Middle frontal gyrus (tissue), 1 donor: ENCODE data around the gene UBAP2L.
"Not testable (repeated sequence)": the region's sequence is repeated elsewhere in the genome, so short reads cannot be mapped to it uniquely, and the experiment has no call there.

Experiments used
- DNase-seq: peaks from one replicate; pipeline ENCODE4 v3.0.0-alpha.2; 2015; ENCODE audit warnings: low spot score; ENCODE audit errors: extremely low spot score

The UBAP2L gene

DNA sequence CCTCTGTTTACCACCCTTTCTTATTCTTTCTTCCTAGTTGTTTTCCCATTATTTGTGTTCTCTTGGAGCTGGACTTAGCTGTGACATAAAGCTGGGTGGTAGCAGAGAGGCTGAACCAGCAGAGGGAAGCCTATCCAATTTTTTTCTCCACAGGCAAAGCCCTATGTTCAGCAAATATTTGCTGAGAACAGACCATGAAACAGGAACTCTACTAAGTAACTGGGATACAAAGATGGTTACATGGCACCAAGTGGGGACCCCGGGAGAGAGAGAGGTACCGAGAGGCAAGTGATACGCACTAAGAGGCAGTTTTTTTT, 21.2 kb upstream of the UBAP2L start:
- DNase-seq, result no peak

DNA sequence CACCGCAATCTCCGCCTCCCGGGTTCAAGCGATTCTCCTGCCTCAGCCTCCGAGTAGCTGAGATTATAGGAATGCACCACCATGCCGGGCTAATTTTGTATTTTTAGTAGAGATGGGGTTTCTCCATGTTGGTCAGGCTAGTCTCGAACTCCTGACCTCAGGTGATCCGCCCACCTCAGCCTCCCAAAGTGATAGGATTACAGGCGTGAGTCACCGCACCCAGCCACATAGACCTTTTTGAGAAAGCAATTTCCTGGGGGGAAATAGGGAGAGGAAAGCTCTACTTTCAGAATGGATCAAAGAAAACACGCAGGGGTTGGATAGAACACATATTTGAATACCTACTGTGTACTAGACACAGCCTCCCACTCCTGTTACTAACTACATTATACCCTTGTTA, 15.0 kb upstream of the UBAP2L start:
- not testable (repeated sequence) for DNase-seq

DNA sequence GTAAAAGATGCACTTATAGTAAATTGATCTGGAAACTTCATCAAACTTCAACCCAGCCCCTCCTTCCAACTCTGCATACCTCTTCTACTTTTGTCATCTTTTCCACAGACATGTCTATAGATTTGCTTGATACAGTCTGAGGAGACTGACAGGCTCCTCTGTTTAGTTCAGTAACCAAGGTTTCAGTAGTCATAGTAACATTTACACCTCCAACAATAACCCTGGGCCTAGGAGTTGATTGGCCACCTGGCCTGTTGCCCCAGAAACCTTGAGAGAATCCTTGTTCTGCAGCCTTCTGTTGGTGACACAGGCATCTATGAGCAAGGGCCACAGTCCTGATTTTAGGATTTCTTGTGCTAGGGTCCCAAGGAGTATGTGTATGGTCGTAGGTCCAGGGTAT, 14.6 kb upstream of the UBAP2L start, which contains the start of gene CFAP141:
Gene CFAP141 (minus strand): TSS at position 138 of the 400 bp plus-strand sequence. CDS start 26 bp downstream, at position 112.
- DNase-seq, result no peak

DNA sequence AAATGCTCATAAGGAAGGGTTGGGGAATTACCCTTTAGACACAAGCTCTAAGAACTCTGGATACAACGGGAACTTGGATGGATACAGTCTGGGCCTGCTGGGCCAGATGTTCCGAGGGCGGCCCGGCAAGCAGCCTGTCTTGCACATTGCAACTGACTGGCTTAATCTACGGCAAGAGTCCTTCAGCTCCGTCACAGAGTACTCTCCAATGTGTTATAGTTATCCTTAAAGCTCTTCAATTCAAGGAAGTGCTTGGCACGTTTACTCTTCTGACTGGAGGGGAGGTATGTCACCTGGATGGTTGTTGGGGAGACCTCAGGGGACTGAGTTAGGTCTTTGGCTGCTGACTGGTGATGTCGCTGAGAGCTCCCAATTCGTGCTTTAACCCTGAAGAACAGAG, 13.5 kb upstream of the UBAP2L start:
- no peak for DNase-seq

DNA sequence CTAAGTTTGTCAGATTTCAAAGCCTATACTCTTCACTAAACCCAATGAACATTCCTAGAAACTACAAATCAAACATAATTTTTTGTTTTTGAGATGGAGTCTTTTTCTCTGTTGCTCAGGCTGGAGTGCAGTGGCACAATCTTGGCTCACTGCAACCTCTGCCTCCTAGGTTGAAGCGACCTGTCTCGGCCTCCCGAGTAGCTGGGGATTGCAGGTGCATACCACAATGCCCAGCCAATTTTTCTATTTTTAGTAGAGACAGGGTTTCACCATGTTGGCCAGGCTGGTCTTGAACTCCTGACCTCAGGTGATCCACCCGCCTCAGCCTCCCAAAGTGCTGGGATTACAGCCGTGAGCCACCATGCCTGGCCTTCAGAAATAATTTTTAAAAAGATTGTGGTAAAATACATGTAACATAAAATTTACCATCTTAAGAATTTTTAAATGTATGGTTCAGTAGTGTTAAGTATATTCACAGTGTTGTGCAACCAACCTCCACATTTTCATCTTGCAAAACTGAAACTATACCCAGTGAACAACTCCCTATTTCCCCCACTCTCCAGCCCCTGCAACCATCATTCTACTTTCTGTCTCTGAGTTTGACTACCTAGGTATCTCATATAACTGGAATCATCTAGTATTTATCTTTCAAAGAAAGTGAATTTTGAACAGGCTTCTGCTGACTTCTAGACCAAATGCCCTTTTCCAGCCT, 11.9 kb upstream of the UBAP2L start:
- DNase-seq, result no peak

DNA sequence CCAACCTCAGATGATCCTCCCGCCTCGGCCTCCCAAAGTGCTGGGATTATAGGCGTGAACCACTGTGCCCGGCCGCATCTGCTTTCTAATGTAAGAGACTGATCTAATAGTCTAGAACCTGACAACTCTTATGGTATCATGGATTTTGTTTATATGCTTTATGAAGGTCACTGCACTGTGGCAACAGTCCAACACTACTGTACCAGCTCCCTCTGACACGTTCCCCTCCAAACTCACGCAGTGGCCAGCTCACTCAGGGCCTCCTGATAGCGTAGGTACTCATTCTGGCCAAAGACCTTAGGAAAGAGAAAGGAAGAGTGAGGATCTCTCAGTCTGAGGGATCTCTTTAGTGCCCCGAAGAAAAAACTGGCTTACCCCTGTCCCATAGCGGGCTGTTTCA, 8.7 kb upstream of the UBAP2L start:
- DNase-seq, result no peak

DNA sequence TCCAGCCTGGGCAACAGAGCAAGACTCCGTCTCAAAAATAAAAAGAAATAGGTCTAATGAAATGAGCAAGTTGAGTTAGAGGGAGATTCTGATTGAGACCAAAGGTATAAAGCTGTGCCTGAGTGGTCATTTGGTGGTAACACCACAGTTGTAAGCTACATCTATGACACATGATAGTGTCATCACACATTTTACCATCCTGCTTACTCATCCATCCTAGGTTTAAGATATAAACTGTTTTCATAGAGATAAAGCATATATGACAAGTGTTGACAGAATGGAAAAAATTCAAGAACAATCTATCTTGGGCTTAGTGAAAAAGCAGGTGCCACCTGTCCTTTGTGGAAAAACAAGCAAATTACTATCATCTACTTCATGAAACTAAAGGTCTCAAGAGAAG, 7.5 kb upstream of the UBAP2L start:
- DNase-seq, result no peak

DNA sequence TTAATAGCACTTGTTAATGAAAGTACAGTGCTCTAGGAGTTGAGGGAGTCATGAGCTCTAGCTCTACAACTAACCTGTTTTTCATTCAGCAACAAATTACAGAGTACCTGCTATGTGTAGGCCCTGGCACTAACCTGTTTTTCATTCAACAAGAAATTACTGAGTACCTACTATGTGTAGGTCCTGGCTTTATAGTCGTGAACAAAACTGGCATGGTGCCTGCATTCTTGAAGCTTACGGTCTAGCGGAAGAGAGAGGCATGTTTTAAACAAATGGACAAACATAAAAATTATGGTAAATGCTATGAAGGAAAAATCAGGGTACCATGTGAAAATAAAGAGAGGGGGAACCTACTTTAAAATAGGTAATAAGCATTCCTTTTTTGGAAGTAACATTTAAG, 2.2 kb upstream of the UBAP2L start:
- DNase-seq, result no peak

DNA sequence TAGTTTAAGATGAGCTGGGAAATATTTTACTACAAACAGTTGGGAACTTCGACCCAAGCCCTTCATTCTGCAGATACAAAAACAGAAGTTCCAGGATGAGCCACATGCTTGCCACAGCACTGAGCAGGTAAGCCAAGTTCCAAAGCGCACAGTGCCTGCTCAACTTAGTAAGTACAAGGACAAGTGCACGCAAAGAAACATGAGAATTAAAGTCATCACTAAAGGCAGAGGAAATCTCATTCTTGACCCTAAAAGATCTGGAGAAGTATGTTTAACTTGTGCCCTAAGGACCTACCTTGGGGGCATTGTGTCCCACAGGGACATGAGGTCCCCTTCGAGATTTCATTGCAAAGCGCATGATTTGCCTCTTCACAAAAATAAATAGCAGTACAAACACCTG, 1.2 kb upstream of the UBAP2L start:
- no peak for DNase-seq

DNA sequence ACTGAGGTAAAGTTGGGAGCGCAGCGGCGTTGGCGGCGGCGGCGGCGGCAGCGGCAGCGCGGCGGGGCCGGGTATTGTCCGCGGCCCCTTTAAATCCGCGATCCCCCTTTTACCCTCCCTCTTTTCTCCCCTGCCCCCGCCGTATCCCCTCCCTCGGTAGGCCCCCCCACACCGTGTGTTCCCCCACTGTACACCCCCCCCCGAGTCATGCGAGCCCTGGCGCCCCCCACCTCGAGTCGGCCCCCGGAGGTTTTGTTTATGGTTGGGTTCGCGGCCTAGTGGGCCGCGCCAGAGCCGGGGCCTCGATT, 169 bp downstream of the UBAP2L start:
- no peak for DNase-seq

DNA sequence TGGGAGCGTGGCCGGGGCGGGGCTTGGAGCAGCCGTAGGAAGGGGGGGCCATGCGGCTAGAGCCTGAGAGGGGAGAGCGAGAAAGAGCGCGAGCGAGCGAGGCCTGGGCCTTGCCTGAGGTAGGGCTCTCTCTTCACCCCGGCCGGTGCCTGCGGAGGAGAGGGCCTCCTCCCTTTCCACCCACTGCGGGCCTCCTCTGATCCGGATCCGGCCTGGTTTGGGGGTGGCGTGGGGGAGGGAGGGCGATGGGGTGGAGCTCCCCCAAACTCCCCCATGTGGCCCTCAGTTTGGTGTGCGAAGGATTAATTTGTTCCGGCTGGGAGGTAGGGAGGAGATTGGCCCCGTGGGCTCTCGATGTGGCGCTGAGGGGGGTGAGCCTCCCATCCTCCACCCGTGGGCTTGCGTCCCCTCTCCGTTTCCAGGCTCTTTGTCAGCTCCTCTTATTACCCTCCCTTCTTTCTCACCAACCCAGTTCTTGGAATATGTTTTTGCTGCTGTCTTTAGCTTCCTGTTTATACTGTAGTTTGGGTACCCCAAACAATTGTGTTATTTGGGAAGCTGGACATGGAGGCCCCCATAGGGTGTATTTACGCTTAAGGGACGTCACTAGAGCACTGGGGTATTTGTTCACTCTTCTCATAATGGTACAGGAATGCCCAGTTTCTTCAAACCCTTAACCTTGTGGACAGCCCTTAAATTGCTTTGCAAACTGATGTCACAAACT, 685 bp downstream of the UBAP2L start:
- no peak for DNase-seq

DNA sequence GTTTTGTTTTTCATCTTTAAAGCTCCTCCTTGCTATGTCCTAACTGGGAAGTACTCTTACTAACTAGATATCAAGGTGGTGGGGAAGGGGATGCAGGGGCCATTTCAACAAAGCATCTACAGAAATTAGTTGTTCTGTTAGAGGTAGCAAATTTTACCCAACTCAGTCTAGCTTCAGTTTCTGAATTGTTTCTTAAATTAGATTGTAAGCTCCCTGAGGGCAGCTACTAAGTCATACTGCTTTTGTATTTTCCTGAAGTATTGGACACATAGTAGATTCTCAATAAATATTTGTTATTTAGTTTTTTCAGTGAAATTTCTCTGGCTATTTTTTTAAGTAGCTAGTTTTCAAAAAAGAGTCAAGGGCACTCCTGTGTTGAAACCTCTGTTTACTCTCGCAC, 1.8 kb downstream of the UBAP2L start:
- no peak for DNase-seq

DNA sequence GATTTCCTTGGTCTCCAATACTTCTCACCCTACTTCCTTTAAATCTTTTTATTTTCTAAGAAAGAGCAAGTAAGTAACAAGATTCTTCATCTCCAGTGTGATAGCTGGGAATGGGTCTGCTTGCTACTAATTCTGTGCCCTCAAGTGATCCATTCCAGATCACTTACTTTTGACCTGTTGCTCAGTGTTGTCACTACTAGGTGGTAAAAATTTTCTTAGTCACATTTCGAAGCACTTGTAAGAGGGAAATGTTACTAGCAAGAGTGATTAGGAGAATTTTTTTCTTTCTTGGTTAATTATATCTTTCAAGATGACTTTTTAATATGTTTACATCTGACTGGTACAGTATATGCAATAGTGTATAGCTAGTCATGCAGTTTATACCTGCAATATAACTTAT, 2.2 kb downstream of the UBAP2L start:
- DNase-seq, result no peak

DNA sequence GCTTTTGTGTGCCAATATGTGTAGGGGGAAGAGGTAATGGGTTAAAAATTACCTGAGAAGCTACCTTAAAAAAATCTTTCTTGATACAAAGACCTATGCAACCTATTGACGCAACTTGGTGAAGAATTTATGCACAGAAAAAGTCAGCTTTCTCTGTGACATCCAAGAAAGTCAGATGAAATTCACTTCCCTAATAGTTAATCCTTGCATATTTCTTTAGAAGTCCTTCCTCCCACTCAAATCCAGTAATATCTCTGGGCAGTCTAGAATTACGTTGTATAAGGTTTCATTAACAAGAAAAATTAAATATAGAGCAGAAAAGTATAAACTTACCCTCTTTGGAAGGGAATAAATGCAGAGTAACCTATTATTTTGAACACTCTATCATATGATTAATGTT, 2.9 kb downstream of the UBAP2L start:
- DNase-seq, result no peak

DNA sequence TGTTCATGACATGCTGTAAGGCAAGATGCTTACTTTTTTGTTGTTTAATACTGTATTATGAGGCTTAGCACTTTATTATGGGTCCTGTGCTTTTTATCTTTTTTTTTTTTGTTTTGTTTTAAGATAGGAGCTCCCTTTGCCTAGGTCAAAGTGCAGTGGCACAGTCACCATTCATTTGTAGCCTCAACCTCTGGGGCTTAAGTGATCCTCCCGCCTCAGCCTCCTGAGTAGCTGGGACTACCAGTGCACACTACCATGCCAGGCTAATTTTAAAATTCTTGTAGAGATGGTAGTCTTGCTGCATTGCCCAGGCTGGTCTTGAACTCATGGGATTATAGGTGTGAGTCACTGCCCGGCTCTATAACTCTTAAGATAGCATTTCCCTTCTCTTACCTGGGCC, 4.6 kb downstream of the UBAP2L start:
- no peak for DNase-seq

DNA sequence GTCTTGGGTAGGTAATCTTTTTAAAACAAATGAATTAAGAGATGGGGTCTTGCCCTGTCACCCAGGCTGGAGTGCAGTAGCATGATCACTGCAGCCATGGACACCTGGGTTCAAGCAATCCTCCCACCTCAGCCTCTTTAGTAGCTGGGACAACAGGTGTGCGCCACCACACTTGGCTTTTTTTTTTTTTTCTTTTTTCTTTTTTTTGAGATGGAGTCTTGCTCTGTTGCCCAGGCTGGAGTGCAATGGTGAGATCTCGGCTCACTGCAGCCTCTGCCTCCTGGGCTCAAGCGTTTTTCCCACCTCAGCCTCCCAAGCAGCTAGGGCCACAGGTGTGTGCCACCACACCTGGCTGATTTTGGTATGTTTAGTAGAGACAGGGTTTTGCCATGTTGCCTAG, 10.4 kb downstream of the UBAP2L start:
- DNase-seq, result not testable (repeated sequence)

DNA sequence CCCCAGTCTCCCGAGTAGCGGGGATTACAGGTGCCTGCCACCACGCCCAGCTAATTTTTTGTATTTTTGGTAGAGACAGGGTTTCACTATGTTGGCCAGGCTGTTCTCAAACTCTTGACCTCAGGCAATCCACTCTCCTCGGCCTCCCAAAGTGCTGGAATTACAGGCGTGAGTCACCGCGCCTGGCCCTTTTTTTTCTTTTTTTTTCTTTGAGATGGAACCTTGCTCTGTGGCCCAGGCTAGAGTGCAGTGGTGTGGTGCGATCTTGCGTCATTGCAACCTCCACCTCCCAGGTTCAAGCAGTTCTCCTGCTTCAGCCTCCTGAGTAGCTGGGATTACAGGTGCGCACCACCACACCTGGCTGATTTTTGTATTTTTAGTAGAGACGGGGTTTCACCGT, 12.4 kb downstream of the UBAP2L start:
- not testable (repeated sequence) for DNase-seq

DNA sequence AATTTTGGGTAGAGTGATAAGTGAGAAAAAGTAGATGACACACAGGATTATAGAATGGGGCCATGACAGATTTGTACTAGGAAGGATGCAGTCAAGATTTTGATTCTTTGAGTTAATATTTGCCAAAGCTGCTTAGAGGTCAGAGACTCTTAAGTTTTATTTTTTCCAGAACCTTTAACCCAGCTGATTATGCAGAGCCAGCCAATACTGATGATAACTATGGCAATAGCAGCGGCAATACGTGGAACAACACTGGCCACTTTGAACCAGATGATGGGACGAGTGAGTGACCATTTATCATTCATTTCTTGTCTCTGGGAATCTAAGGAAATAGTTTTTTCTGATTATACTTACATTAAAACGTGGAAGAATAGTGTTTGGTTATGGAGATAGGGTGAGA, 16.1 kb downstream of the UBAP2L start:
- DNase-seq, result no peak

DNA sequence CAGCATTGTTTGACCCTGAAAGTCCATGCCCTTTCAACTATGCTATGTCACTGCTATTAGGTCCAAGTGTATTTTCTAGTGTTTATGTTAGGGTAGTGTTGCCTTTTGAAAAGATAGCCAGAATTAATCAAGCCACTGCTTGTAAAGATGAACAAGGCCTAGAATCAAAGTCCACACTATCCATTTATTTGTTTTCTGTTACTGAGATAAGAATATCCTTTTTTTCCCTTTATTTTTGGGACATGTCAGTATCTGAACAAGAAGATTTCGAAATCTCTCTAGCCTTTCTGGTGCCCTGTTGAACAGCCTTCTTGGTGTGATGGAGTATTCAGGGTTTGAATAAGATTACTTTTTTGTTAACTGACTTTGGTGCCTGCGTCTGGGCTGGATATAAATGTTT, 16.7 kb downstream of the UBAP2L start:
- DNase-seq, result no peak

DNA sequence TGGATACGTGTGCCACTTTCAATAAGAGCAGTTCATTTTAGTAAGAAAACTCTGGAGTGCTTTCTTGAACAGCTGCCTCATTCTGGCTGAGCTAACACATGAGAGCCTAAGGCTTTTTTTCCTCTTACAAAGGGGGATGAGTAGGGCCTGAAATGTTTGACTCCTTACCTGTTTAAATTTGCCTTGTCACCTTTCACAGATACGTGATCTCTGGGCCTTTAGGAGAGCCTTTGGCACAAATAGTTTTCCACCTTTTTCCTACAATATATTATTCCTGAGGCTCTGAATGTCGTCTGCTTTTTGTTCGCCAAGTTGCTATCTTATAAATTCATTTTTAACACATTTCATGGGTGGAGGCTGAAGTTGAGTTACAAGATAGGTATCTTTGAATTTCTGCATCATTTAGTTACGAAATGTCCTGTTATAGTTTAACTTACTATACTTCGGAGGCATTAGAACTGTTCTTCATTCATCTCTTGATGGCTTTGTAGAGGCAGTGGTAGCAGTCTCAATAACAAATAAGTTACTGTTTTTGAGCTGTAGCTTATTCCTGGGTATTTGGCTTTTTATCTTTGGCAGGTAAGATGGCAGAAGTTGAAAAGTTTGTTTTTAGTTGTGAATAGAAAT, 17.2 kb downstream of the UBAP2L start:
- no peak for DNase-seq

DNA sequence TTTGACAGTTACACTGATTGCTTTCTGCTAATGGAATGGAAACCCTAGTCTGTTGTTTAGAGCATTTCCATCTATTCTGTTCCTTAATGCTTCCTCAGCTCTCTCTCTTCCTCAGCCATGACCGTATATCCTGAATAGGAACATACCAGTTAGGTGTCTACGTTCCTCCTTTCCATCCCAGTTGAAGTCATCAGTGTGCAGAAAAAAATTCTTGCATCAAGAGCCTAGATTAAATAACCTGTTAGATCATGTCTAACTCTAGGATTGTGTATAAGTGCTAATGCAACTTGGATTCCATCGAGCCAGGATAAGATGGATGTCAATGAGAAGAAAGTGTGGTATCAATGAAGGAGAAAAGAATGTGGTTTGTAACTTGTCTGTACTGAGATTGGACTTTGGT, 18.7 kb downstream of the UBAP2L start:
- DNase-seq, result no peak

DNA sequence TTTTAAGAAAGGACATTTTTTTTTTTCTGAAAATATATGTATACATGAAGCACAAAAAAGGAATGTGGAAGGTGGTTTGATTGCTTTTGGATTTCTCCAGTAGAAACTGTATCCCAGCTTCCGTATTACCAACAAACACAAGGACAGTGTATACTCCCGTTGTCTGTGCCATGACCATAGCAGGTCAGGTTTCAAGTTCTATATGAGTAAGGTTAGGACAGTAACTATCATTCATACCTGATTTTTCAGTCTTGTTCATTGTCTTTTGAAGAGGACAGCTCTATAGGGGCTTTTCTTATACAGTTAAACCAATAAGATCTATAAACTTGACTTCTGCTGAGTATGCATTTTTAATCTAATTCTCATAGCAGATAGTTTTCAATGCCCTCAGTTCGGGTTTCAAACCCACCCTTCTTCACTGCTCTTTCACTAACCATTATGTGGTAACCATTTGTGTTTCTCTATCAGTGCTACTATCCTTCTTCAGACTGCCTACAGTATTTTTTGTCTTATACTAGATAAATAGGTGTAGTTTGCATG, 19.6 kb downstream of the UBAP2L start:
- no peak for DNase-seq
